HepG2 (cell line): ENCODE data around the gene STX4. TPM values are rescaled to one million over a fixed set of nuclear protein-coding genes. Genes with fewer than 3 reads are reported as not detected.
A peak's percentile ranks its signal among the peaks of the same experiment; 100 is the strongest.

Experiments used
- CAMTA2 ChIP-seq: sonication (generic); formaldehyde crosslinking; IDR thresholded peaks from 2 replicates; pipeline ENCODE4 v1.4.0; 2020; ENCODE audit warnings: mild to moderate bottlenecking, missing genetic modification reagents, borderline replicate concordance
- GTF3A ChIP-seq: sonication (generic); formaldehyde crosslinking; conservative IDR thresholded peaks from 2 replicates; pipeline ENCODE4 v1.4.0; 2020; ENCODE audit warnings: mild to moderate bottlenecking, missing genetic modification reagents
- MIXL1 ChIP-seq: IDR thresholded peaks from 2 replicates; pipeline ENCODE4 v1.6.1; 2016
- RFX5 ChIP-seq: IDR thresholded peaks from 2 replicates; pipeline ENCODE4 v1.6.1; 2011; ENCODE audit warnings: low read depth, low read length, improper control_type of control experiment
- TAF15 ChIP-seq: fragments of 200-400 bp; formaldehyde crosslinking; IDR thresholded peaks from one replicate; pipeline ENCODE4 v1.6.1; 2018; ENCODE audit warnings: mild to moderate bottlenecking, low read depth, low read length; ENCODE audit not compliant: poor library complexity, severe bottlenecking
- TARDBP ChIP-seq: sonication (generic); formaldehyde crosslinking; IDR thresholded peaks from 2 replicates; pipeline ENCODE4 v1.8.0; 2022; ENCODE audit warnings: mild to moderate bottlenecking, missing genetic modification reagents
- YY1 ChIP-seq: IDR thresholded peaks from 2 replicates; pipeline ENCODE4 v1.6.1; 2011; ENCODE audit warnings: low read length, low read depth, moderate library complexity, mild to moderate bottlenecking; ENCODE audit not compliant: insufficient read depth, insufficient replicate concordance
- ZNF234 ChIP-seq: sonication (generic); formaldehyde crosslinking; conservative IDR thresholded peaks from 2 replicates; pipeline ENCODE4 v1.5.1; 2020; ENCODE audit warnings: mild to moderate bottlenecking, missing genetic modification reagents
- ZNF567 ChIP-seq: sonication (generic); formaldehyde crosslinking; IDR thresholded peaks from 2 replicates; pipeline ENCODE4 v1.8.1; 2023; ENCODE audit warnings: mild to moderate bottlenecking, missing genetic modification reagents, borderline replicate concordance
- ZNF672 ChIP-seq: sonication (generic); formaldehyde crosslinking; IDR thresholded peaks from 2 replicates; pipeline ENCODE4 v1.8.1; 2022; ENCODE audit warnings: missing genetic modification reagents
- polyA plus RNA-seq, 8 experiments: library from polyadenylated mRNA; depleted of rRNA in 3 of 8; stranded (reverse) in 7 of 8; unstranded in 1 of 8; fragments of >200 nt; fragmentation: Illumina TruSeq in 4 of 8; extraction: Trizol in 4 of 8; gene quantifications; 2 replicates each; pipeline versions ENCODE4 v1.2.1 to v1.2.3, GENCODE V29; 2011 to 2016; ENCODE audit warnings: low read depth in 4 of 8, missing spikeins in 1 of 8, mixed read lengths in 1 of 8; ENCODE audit not compliant: insufficient read depth in 1 of 8
- total RNA-seq, 5 experiments: library from RNA; depleted of rRNA; stranded (reverse); fragments of >200 nt; fragmentation: Illumina TruSeq; extraction: Trizol; gene quantifications; 2 replicates each; pipeline ENCODE4 v1.2.3, GENCODE V29; 2016; ENCODE audit warnings: low read depth in 1 of 5
- TF ChIP-seq, protein P1 (sequence below): sonication (generic); formaldehyde crosslinking; IDR thresholded peaks from one replicate; pipeline ENCODE4 v1.5.1; 2020; ENCODE audit warnings: mild to moderate bottlenecking, missing genetic modification reagents; ENCODE audit errors: not compliant biosample characterization
- TF ChIP-seq, protein P2 (sequence below), 2 experiments: sonication (generic) in 1 of 2; formaldehyde crosslinking in 1 of 2; IDR thresholded peaks; 2 replicates each; pipeline versions ENCODE4 v1.4.0 to v1.6.1; 2018 to 2020; ENCODE audit warnings: missing genetic modification reagents in 2 of 2, borderline replicate concordance in 1 of 2, low read depth in 1 of 2, mild to moderate bottlenecking in 1 of 2, missing biosample characterization in 1 of 2
- TF ChIP-seq, protein P3 (sequence below): sonication (generic); formaldehyde crosslinking; IDR thresholded peaks from 2 replicates; pipeline ENCODE4 v1.5.0; 2020; ENCODE audit warnings: mild to moderate bottlenecking, missing genetic modification reagents
- TF ChIP-seq, protein P4 (sequence below): conservative IDR thresholded peaks from 2 replicates; pipeline ENCODE4 v1.6.1; 2018; ENCODE audit warnings: missing genetic modification reagents

The STX4 gene
- total and polyA plus RNA-seq, 2 of the 13 experiments (the other 11 are each of a cell fraction or from before 2014, with no cell fraction given) = 29.2 to 34.6 TPM

DNA sequence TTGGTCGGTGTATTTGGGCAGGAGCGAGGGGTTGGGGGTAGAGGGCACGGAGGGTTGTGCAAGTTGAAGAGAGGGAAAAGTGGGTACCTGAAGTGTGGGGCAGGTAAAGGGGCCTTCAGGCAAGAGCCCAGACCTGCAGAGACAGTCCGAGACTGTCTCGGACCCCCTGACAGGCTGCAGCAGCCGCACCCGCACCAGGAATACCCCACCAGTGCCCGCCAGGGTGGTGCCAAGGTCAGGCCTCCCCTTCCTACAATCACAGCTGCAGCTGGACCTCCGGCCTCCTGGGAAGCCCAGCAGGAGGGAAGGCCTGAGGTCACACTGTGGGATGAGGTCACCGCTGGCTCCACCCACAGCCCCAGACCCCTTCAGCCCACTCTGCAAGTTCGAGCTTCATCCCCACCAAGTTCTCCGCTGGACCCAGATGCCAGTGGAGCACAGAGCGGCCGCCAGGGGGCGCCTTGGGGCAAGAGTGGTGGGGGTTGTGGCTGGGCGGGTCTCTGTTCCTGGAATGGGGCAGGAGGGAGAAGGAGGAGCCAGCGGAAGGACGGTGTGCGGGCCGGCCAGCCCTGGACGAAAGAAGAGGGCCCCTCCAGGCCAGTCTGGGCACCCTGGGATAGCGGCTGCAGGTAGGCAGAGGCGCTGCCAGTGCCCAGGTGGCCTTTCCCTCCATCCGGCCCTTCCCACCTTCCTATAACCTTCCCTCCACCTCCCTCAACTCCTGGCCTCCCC lies 48.5 kb upstream of the STX4 start, which contains the start of gene HSD3B7 (continued):
- TF ChIP-seq, protein P1, sequence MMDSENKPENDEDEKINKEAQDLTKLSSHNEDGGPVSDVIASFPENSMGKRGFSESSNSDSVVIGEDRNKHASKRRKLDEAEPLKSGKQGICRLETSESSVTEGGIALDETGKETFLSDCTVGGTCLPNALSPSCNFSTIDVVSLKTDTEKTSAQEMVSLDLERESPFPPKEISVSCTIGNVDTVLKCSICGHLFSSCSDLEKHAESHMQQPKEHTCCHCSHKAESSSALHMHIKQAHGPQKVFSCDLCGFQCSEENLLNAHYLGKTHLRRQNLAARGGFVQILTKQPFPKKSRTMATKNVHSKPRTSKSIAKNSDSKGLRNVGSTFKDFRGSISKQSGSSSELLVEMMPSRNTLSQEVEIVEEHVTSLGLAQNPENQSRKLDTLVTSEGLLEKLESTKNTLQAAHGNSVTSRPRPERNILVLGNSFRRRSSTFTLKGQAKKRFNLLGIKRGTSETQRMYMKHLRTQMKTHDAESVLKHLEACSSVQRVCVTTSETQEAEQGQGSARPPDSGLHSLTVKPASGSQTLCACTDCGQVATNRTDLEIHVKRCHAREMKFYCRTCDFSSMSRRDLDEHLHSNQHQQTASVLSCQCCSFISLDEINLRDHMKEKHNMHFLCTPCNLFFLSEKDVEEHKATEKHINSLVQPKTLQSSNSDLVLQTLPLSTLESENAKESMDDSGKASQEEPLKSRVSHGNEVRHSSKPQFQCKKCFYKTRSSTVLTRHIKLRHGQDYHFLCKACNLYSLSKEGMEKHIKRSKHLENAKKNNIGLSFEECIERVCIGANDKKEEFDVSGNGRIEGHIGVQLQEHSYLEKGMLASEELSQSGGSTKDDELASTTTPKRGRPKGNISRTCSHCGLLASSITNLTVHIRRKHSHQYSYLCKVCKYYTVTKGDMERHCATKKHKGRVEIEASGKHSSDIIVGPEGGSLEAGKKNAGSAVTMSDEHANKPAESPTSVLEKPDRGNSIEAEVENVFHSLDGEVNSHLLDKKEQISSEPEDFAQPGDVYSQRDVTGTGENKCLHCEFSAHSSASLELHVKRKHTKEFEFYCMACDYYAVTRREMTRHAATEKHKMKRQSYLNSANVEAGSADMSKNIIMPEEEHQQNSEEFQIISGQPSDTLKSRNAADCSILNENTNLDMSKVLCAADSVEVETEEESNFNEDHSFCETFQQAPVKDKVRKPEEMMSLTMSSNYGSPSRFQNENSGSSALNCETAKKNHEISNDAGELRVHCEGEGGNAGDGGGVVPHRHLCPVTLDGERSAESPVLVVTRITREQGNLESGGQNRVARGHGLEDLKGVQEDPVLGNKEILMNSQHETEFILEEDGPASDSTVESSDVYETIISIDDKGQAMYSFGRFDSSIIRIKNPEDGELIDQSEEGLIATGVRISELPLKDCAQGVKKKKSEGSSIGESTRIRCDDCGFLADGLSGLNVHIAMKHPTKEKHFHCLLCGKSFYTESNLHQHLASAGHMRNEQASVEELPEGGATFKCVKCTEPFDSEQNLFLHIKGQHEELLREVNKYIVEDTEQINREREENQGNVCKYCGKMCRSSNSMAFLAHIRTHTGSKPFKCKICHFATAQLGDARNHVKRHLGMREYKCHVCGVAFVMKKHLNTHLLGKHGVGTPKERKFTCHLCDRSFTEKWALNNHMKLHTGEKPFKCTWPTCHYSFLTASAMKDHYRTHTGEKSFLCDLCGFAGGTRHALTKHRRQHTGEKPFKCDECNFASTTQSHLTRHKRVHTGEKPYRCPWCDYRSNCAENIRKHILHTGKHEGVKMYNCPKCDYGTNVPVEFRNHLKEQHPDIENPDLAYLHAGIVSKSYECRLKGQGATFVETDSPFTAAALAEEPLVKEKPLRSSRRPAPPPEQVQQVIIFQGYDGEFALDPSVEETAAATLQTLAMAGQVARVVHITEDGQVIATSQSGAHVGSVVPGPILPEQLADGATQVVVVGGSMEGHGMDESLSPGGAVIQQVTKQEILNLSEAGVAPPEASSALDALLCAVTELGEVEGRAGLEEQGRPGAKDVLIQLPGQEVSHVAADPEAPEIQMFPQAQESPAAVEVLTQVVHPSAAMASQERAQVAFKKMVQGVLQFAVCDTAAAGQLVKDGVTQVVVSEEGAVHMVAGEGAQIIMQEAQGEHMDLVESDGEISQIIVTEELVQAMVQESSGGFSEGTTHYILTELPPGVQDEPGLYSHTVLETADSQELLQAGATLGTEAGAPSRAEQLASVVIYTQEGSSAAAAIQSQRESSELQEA (CRISPR knock-in tag) = peak; percentile 45
- no peak for TF ChIP-seq RFX5
- TF ChIP-seq, protein P2, sequence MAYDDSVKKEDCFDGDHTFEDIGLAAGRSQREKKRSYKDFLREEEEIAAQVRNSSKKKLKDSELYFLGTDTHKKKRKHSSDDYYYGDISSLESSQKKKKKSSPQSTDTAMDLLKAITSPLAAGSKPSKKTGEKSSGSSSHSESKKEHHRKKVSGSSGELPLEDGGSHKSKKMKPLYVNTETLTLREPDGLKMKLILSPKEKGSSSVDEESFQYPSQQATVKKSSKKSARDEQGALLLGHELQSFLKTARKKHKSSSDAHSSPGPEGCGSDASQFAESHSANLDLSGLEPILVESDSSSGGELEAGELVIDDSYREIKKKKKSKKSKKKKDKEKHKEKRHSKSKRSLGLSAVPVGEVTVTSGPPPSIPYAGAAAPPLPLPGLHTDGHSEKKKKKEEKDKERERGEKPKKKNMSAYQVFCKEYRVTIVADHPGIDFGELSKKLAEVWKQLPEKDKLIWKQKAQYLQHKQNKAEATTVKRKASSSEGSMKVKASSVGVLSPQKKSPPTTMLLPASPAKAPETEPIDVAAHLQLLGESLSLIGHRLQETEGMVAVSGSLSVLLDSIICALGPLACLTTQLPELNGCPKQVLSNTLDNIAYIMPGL (CRISPR knock-in tag; IDR thresholded peaks at IDR 0.05; ENCODE audit: borderline replicate concordance in 1 of 2, low read depth in 1 of 2) = peak in 1 of 2 experiments; percentile 92; a peak in 1 of 4 replicates
- no peak for TF ChIP-seq ZNF234
- TF ChIP-seq CAMTA2 (CRISPR knock-in tag) = no peak; the same call in 1 of the 2 replicates
- no peak for TF ChIP-seq TARDBP
- TF ChIP-seq, protein P3, sequence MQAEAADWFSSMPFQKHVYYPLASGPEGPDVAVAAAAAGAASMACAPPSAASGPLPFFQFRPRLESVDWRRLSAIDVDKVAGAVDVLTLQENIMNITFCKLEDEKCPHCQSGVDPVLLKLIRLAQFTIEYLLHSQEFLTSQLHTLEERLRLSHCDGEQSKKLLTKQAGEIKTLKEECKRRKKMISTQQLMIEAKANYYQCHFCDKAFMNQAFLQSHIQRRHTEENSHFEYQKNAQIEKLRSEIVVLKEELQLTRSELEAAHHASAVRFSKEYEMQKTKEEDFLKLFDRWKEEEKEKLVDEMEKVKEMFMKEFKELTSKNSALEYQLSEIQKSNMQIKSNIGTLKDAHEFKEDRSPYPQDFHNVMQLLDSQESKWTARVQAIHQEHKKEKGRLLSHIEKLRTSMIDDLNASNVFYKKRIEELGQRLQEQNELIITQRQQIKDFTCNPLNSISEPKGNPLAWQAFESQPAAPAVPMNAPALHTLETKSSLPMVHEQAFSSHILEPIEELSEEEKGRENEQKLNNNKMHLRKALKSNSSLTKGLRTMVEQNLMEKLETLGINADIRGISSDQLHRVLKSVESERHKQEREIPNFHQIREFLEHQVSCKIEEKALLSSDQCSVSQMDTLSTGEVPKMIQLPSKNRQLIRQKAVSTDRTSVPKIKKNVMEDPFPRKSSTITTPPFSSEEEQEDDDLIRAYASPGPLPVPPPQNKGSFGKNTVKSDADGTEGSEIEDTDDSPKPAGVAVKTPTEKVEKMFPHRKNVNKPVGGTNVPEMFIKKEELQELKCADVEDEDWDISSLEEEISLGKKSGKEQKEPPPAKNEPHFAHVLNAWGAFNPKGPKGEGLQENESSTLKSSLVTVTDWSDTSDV (CRISPR knock-in tag) = no peak
- TF ChIP-seq ZNF567 (CRISPR knock-in tag) = peak; percentile 80; the same call in 1 of the 2 replicates
- TF ChIP-seq TAF15 = no peak
- no peak for TF ChIP-seq GTF3A
- peak; percentile 63 for TF ChIP-seq YY1
- 0 out of 2 replicates have a peak, but pooled peaks have one; percentile 24 for TF ChIP-seq MIXL1 (CRISPR knock-in tag)
- TF ChIP-seq, protein P4, sequence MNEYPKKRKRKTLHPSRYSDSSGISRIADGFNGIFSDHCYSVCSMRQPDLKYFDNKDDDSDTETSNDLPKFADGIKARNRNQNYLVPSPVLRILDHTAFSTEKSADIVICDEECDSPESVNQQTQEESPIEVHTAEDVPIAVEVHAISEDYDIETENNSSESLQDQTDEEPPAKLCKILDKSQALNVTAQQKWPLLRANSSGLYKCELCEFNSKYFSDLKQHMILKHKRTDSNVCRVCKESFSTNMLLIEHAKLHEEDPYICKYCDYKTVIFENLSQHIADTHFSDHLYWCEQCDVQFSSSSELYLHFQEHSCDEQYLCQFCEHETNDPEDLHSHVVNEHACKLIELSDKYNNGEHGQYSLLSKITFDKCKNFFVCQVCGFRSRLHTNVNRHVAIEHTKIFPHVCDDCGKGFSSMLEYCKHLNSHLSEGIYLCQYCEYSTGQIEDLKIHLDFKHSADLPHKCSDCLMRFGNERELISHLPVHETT = peak; percentile 77
- no peak for TF ChIP-seq ZNF672 (CRISPR knock-in tag)
